Chondrocyte (in vitro differentiated cells): ENCODE results near the gene COA1. TPM values are rescaled to one million over a fixed set of nuclear protein-coding genes. Genes with fewer than 3 reads are reported as not detected.

Source experiments
- DNase-seq: peaks from one replicate; pipeline ENCODE4 v3.0.0; 2021; ENCODE audit warnings: mixed read lengths, low spot score
- H3K27ac Mint-ChIP-seq: one replicate; pipeline ENCODE4 v1.8.0; 2021; ENCODE audit warnings: mild to moderate bottlenecking, moderate library complexity, mixed read lengths; ENCODE audit not compliant: unreplicated experiment
- H3K27me3 Mint-ChIP-seq: 2 replicates; pipeline ENCODE4 v1.8.0; 2021; ENCODE audit warnings: low read depth, mixed read lengths
- H3K36me3 Mint-ChIP-seq: 2 replicates; pipeline ENCODE4 v1.8.0; 2021; ENCODE audit warnings: low read depth, mixed read lengths
- H3K4me1 Mint-ChIP-seq: 2 replicates; pipeline ENCODE4 v1.8.0; 2021; ENCODE audit warnings: low read depth, mild to moderate bottlenecking, mixed read lengths
- H3K4me3 Mint-ChIP-seq: one replicate; pipeline ENCODE4 v1.8.0; 2021; ENCODE audit warnings: mild to moderate bottlenecking, moderate library complexity, mixed read lengths; ENCODE audit not compliant: unreplicated experiment
- H3K9me3 Mint-ChIP-seq: 2 replicates; pipeline ENCODE4 v1.8.0; 2021; ENCODE audit warnings: low read depth, mixed read lengths
- CTCF ChIP-seq: fragments of 200-600 bp; sonication (generic); IDR thresholded peaks from 2 replicates; pipeline ENCODE4 v1.5.0; 2021; ENCODE audit warnings: antibody characterized with exemption, mild to moderate bottlenecking, moderate library complexity
- total RNA-seq: library from RNA; stranded (reverse); gene quantifications from 3 replicates; pipeline ENCODE4 v1.2.1, GENCODE V29; 2021

The COA1 gene
- total RNA-seq, 1 donor from 2014 or later: 33.5 TPM

DNA sequence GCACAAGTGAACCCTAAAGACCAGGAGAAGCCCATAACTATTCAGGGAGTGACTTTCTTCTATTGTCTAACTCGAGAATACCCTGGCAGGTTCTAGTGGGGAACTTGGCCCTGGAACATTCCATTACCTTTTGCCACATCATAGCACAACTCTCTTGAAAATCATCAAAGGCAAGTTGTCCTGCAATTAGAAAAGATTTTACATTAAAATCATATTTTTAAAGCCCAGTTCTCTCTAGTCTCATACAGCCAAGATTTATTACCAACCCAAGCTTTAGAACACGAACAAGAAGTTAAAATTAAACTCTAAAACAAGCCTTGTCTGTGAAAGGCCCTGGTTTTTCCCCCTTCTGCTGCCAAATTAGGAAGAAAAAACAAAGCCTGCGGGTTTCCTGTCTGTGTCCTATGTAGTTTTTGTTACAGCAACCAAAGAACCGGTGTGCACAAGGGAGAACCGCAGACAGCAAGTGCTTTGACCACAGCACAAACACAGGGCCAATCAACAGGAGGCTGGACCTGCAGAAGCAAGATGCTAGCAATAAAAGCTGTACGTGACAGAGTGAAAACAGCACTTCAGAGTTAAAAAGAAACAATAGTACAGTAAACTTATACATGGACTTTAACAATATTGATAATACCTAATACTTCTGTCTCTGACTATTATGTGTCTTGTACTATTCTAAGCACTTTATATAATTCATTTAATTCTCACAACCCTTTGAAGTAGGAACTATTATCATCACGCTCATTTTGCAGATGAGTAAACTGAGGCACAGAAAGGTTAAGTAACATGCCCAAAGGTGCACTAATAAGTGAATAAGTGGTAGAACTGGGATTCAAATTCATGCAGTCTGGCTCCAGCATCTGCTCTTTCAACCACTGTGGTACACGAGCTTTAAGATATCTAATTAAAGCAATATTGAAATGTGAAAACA, 80.6 kb downstream of the COA1 start:
- no peak for TF ChIP-seq CTCF
- no peak for DNase-seq
- H3K4me1 Mint-ChIP-seq: peaks cover 71% of the 10 kb centered on the region
- no peaks in the 10 kb centered on the region for H3K9me3 Mint-ChIP-seq
- H3K27ac Mint-ChIP-seq: peak overlapping the region; percentile 96
- no peaks in the 10 kb centered on the region for H3K27me3 Mint-ChIP-seq
- peaks cover 9% of the 10 kb centered on the region for H3K36me3 Mint-ChIP-seq
- peak overlapping the region; percentile 11 for H3K4me3 Mint-ChIP-seq

DNA sequence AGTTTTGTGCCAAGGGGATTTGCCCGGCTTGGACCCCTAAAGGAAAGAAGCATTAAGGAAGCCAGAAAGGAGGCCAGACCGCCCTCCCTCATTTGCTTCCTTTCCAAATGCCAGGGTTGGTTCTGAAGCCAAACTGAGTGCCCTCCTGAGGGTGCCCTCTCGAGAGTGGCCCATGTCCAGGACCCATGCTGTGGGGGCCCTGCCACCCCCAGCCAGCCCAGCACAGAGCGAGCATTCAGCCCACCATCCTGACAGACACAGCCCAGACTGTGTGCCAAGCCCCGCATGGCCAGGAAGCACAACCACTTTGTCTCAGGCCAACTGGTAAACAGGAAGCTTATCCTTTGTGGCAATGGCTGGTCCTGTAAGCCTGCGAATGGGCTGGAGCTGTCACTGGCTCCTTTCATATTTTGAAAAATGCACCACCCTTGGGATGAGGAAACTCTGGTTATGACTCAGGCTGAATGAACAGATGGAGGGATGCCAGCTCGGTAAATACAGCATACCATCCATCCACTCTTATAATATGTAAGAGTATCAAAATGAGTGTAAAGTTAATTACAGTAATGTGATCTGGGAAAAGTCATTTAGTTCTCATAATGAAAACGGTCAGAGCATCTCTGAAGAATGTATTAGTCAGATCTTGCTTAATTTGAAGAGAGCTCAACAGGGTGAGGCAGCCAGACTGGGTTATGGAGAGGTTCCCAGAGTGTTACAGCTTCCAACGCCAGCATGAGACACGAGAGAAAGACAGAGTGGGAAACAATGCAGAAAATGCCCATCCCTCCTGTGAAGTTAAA, 81.5 kb downstream of the COA1 start:
- Mint-ChIP-seq H3K9me3 (no peaks in the 10 kb centered on the region), H3K27me3 (no peaks in the 10 kb centered on the region), H3K36me3 (peaks cover 13% of the 10 kb centered on the region), H3K4me3 (peak overlapping the region; percentile 11), H3K4me1 (peaks cover 70% of the 10 kb centered on the region), H3K27ac (peak overlapping the region; percentile 96)
- no peak for TF ChIP-seq CTCF
- DNase-seq: no peak

DNA sequence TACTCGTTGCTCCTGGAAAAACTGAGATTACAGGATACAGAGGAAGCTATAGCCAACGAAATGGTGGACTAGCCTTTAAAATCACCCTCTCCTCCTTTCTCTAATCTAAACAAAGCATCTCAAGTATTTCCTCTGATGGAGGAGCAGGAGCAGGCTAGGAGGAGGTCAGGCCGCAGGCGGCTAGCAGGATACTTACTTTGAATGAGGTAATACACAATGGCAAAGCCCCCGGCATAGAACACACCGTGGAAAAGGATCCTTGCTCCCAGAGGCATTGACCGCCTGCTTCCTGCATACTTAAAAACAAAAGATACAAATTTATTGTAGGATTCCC, 82.0 kb downstream of the COA1 start:
- peak overlapping the region; percentile 11 for H3K4me3 Mint-ChIP-seq
- no peaks in the 10 kb centered on the region for H3K9me3 Mint-ChIP-seq
- no peaks in the 10 kb centered on the region for H3K27me3 Mint-ChIP-seq
- H3K27ac Mint-ChIP-seq: peak overlapping the region; percentile 96
- peaks cover 72% of the 10 kb centered on the region for H3K4me1 Mint-ChIP-seq
- H3K36me3 Mint-ChIP-seq: peaks cover 19% of the 10 kb centered on the region
- DNase-seq: no peak
- no peak for TF ChIP-seq CTCF

- H3K27ac Mint-ChIP-seq: peak overlapping the region; percentile 96
- peak overlapping the region; percentile 11 for H3K4me3 Mint-ChIP-seq
- DNase-seq: no peak
- H3K27me3 Mint-ChIP-seq: no peaks in the 10 kb centered on the region
- no peak for TF ChIP-seq CTCF
- H3K4me1 Mint-ChIP-seq: peaks cover 68% of the 10 kb centered on the region
- H3K9me3 Mint-ChIP-seq: no peaks in the 10 kb centered on the region
- peaks cover 19% of the 10 kb centered on the region for H3K36me3 Mint-ChIP-seq
Measured at GRCh38 chr7:43646603-43647338, 82.6 kb downstream of the COA1 start.
